ENCODE results near the gene MORN1.

DNA sequence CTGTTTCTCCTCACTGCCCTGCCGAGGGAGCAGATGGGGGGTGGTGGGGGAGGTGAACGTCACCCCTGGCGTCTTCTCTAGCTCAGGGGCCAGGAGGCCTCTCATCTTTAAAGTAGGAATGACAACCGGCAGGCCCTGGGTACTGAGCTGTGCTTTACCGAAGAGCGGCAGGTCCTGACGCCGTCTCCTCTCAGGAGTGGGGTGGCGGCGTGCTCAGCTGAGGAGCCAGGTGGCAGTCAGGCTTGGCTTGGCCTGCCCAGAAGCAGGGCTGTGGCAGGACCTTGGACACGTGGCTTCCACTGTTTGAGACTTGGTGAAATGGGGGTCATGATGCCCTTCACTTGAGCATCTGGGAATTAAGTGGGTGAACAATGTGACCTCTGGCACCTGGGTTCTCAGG is 3.4 kb upstream of the MORN1 start:
- TF ChIP-seq CTCF (IDR thresholded peaks at IDR 0.05; ENCODE audit: insufficient read depth, low read length, poor library complexity, severe bottlenecking) (no peak), EZH2phosphoT487 (conservative IDR thresholded peaks at IDR 0.05; ENCODE audit: low read length) (no peak)
